IPS-15b (cell line): Measurements from ENCODE around the gene IFNA2.
"Not testable (repeated sequence)": the region's sequence is repeated elsewhere in the genome, so short reads cannot be mapped to it uniquely, and the experiment has no call there.

Source experiments
- H3K27me3 ChIP-seq: one replicate; pipeline ENCODE4 v1.6.1; 2013; ENCODE audit warnings: low read length; ENCODE audit not compliant: control insufficient read depth, insufficient read depth
- H3K36me3 ChIP-seq: one replicate; pipeline ENCODE4 v1.6.1; 2013; ENCODE audit warnings: low read length; ENCODE audit not compliant: control insufficient read depth, insufficient read depth
- H3K4me1 ChIP-seq: one replicate; pipeline ENCODE4 v1.6.1; 2013; ENCODE audit warnings: mild to moderate bottlenecking, low read length; ENCODE audit not compliant: control insufficient read depth, insufficient read depth
- H3K4me3 ChIP-seq: one replicate; pipeline ENCODE4 v1.5.1; 2013; ENCODE audit warnings: low read depth, low read length
- H3K9ac ChIP-seq: one replicate; pipeline ENCODE4 v1.6.1; 2013; ENCODE audit warnings: low read depth, mild to moderate bottlenecking, low read length
- H3K9me3 ChIP-seq: one replicate; pipeline ENCODE4 v1.6.1; 2013; ENCODE audit warnings: mild to moderate bottlenecking, low read length; ENCODE audit not compliant: control insufficient read depth, insufficient read depth

IFNA2 gene

DNA sequence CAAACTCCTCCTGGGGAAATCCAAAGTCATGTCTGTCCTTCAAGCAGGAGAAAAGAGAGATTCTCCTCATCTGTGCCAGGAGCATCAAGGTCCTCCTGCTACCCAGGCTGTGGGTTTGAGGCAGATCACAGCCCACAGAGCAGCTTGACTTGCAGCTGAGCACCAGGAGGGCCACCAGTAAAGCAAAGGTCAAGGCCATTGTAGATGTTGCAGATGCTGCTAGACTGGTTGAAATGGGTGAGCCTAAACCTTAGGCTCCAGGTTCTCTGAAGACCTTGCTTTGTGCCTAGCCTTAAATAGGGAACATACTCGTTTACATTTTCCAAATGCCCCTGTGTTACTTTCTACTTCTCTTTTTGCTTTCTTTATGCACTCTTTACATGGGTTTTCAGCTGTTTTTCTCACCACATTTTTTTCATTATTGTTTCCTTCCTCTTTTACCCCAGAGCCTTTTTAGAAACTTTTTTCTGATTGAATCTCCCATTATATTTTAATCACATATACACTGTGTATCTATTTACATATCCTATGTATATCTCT is at the start of gene IFNA2:
IFNA2 (minus strand) TSS at position 268 of the 540 bp plus-strand sequence; CDS start at position 199, 69 bp downstream.
- Histone ChIP-seq H3K9me3 (no peaks in the 10 kb centered on the region), H3K36me3 (no peaks in the 10 kb centered on the region), H3K27me3 (no peaks in the 10 kb centered on the region), H3K4me3 (no peak within 1 kb of the TSS), H3K9ac (no peak within 1 kb of the TSS), H3K4me1 (peaks cover 10% of the 10 kb centered on the region)

DNA sequence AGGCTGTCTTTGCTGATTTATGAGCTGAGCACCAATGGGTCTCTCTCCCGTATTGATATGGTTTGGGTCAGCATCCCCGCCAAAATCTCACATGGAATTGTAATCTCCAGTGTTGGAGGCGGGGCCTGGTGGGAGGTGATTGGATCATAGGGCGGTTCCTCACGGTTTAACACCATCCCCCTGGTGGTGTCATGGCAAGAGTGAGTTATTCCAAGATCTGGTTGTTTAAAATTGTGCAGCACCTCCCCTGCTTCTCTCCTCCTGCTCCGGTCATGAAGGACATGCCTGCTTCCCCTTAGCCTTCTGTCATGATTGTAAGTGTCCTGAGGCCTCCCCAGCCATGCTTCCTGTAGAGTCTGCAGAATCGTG is 49.8 kb upstream of the IFNA2 start:
- not testable (repeated sequence) for H3K9me3 ChIP-seq, H3K4me3 ChIP-seq, H3K9ac ChIP-seq, H3K27me3 ChIP-seq, H3K4me1 ChIP-seq, H3K36me3 ChIP-seq

DNA sequence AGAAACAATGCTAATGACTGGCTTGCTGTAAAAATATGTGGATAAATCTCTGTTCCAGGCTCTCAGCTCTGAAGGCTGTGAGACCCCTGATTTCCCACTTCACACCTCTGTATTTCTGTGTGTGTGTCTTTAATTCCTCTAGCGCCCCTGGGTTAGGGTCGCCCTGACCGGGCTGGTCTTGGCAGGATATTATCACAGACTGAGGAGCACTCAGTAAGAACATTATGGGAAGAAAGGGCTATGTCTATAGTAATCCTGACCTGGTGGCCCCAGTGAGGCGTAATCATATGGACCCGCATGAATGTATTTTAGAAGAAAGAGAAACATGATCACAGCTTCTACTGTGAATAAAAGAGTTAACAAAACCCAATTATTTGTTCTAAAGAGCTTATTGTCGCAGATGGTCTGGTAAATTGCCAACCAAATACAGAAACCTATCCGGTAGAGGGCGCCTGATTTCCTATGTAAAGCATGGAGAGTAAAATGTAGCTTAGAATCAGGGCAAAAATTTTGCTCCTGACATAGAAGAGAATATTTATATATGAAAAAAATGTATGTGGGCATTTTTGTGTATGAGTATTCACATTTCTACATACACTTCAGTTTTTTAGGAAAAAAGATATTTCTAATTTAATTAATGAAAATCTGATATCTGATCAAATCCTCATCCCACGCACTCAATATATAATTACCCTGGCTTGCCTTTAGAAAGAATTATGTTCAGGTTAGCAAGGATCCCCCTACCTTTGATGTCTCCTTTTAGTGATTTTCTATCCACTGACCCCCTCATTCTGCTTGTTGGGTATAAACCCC is 49.2 kb upstream of the IFNA2 start:
- Histone ChIP-seq H3K4me1 (no peaks in the 10 kb centered on the region), H3K27me3 (no peaks in the 10 kb centered on the region), H3K9ac (no peak overlapping the region), H3K4me3 (no peak overlapping the region), H3K9me3 (no peaks in the 10 kb centered on the region), H3K36me3 (no peaks in the 10 kb centered on the region)

DNA sequence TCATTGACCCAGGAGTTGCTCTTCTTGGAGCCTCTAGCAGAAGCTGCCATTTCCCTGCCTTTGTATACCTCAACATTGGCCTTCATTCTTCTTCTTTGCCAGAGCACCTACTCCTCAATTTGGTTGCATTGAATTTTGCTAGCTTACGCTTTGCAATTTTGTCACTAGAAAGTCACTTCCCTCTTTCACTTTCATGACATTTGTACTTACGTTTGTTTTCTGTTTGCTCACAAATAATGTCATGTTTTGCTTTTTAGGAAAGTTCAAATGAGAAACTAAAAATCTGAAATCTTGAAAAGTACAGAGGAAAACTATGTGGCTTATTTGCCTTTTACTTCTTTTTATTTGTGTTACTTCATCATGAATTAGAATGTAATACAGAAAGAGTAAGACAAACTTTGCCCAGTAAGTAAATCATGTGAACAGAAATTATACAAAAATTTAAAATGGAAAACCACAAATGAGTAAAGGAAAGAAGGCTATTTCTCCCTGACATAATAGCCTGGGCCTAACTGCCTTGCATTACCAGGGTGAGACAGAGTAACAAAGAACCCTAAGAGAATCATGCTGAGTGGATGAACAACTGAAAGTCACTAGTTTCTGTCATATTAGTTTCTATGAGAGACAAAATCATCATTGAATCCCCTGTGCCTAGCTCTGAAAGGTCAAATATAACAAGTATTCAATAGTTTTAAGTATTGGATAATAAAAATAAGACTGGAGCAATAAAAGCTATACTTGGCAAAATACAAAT is 47.7 kb upstream of the IFNA2 start:
- Histone ChIP-seq H3K27me3 (no peaks in the 10 kb centered on the region), H3K4me1 (peaks cover 4% of the 10 kb centered on the region), H3K36me3 (no peaks in the 10 kb centered on the region), H3K9me3 (no peaks in the 10 kb centered on the region), H3K9ac (no peak overlapping the region), H3K4me3 (no peak overlapping the region)

DNA sequence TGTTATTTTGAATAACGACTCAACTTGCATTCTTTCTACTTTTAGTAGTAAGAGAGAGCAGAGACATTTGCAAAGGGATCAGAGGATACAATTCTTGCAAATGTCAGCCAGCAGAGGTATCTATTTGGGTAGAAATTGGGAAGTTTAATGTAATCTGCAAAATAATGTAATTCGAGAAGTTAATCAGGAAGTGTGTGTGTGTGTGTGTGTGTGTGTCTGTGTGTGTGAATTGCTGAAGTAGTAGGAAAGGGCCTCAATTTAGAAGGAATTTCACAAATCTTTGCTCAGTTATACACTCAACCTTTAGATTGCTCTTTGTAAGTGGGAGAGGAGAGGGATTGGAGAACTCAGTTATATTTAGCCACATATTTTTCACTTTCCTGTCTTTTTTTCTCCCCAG is 44.0 kb upstream of the IFNA2 start:
- Histone ChIP-seq H3K9ac (no peak overlapping the region), H3K9me3 (no peaks in the 10 kb centered on the region), H3K27me3 (no peaks in the 10 kb centered on the region), H3K36me3 (no peaks in the 10 kb centered on the region), H3K4me3 (no peak overlapping the region), H3K4me1 (peaks cover 4% of the 10 kb centered on the region)

DNA sequence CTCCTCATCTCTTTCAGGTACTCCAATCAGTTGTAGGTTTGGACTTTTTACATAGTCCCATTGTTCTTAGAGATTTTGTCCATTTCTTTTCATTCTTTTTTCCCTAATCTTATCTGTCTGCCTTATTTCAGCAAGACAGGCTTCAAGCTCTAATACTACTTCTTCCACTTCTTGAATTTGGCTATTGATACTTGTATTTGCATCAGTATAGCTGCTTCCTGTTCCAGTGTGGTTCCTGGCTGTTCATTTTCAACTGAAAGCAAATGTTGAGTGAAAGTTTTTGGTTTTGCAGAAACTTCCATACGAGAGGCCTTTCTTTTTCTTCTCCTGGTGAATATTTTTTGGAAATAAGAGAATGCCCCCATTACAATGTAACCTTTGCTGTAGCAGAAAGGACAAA is 43.0 kb upstream of the IFNA2 start:
- no peaks in the 10 kb centered on the region for H3K27me3 ChIP-seq
- H3K4me3 ChIP-seq, result no peak overlapping the region
- H3K9ac ChIP-seq, result no peak overlapping the region
- no peaks in the 10 kb centered on the region for H3K36me3 ChIP-seq
- peaks cover 4% of the 10 kb centered on the region for H3K4me1 ChIP-seq
- H3K9me3 ChIP-seq, result no peaks in the 10 kb centered on the region

DNA sequence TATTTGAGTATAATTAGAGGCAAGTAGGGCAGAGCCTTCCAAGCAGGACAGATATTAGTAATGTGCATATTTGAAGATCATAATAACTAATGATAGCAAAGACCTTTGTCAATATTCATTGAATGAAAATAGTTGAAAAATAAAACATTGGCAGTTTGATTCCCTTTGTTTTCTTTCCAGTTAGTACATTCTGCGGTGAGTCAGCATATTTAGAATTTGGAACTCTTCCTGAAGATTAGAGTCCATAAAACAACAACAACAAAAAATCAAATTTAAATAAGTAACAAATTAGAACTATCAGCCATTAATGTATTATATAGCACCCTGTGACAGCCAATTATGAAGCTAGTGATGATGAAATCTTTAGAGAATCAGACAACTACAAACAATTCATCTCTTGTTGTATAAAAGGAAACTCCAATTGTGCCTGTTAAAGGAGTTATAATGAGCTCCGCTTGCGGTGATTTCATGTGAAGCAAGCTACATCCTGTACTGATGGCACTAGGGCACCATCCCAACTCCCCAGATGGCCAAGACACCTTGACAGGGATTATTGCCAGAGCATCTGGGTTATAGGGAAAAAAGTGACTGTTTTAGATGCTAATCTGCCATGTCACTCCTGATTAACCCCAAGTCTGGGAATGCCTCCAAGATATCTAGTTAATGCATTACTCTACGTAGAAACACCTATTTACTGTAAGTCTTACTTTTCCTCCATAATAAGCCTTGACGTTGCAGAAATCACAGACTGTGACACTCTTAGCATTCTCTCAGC is 30.5 kb upstream of the IFNA2 start:
- Histone ChIP-seq H3K9ac (no peak overlapping the region), H3K4me3 (no peak overlapping the region), H3K27me3 (no peaks in the 10 kb centered on the region), H3K9me3 (no peaks in the 10 kb centered on the region), H3K4me1 (no peaks in the 10 kb centered on the region), H3K36me3 (no peaks in the 10 kb centered on the region)

DNA sequence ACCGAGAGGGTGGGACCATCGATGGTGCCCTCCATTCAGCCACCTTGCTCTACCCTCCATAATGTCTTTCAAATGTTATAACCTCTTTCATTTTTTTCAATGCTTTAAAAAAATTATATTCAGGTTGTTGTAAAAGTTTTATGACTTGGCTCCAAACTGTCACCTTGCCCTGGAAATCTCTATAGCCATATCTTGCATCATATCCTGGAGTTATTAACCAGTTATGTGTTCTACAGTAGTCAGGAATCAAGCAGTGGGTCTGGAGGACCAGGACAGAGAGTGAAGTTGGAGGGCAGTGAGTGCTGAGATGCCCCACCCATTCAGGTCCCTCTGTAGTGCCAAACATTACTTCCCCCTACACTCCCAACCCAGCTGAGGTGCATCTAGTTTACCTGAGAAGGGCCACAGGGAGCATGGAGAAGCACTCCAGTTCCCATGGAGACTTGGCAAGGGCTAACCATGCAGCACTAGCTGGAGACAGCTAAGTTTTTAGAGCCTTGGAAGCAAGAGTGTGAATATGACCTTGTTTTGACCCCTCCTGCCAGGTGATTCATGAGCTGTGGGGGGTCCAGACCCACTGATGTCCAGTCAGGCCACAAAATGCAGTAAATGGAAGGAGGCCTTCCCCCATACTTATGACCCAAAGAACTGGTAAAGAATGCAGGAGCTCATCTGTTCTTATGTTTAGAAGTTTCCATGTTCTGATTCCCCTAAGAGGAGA is 29.2 kb upstream of the IFNA2 start:
- Histone ChIP-seq H3K36me3 (no peaks in the 10 kb centered on the region), H3K4me3 (no peak overlapping the region), H3K27me3 (no peaks in the 10 kb centered on the region), H3K9me3 (no peaks in the 10 kb centered on the region), H3K4me1 (no peaks in the 10 kb centered on the region), H3K9ac (no peak overlapping the region)

DNA sequence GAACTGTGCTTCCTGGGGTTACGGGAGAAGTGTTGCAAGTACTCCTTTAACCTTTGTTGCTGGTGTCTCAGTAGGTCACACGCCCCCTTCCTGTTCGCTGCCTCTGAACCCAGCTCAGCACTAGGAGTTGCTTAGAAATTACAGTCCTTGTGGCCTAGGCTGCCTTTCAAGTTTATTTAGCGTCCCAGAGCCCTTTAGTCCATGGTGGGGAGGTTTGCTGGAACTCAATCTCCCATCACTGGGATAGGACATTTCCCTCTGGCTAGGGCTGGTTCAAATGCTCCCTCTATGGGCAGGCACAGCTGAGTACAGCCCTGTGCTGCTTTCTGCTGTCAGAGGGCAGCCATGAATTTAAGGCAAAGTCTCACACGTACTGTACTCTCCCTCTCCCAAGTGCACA is 28.4 kb upstream of the IFNA2 start:
- Histone ChIP-seq H3K9ac (no peak overlapping the region), H3K27me3 (no peaks in the 10 kb centered on the region), H3K36me3 (no peaks in the 10 kb centered on the region), H3K4me3 (no peak overlapping the region), H3K4me1 (no peaks in the 10 kb centered on the region), H3K9me3 (no peaks in the 10 kb centered on the region)

DNA sequence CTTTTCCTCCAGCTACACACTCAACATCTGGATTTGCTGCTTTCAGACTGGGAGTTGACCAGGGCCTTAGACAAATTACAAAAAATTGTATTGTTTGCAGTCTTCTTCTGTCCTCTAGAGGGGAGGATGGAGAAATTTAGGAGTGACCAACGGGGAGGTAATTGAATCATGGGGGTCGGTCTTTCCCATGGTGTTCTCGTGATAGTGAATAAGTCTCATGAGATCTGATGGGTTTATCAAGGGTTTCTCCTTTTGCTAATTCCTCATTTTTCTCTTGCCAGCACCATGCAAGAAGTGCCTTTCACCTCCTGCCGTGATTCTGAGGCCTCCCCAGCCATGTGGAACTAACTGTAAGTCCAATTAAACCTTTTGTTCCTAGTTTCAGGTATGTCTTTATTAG is 28.0 kb upstream of the IFNA2 start:
- Histone ChIP-seq H3K4me3 (no peak overlapping the region), H3K9me3 (no peaks in the 10 kb centered on the region), H3K27me3 (no peaks in the 10 kb centered on the region), H3K4me1 (no peaks in the 10 kb centered on the region), H3K36me3 (no peaks in the 10 kb centered on the region), H3K9ac (no peak overlapping the region)

DNA sequence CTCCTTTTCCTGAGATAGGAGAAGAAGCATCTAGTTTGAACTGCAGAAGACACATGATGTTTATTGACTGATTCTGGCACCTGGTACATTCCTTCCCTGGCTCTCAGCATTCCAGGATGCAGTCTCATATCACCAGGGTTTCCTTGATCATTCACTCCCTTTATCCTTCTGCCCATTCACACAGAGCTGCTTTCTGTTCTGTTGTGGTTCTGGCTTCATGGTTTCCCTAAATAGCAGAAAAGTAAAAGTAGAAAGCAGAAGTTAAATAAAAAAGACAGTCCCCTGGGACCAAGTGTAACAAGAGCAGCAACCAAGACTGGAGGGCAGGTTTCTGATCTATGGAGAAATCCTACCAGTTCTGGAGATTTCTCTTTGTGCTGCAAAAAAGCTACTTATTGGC is 26.9 kb upstream of the IFNA2 start:
- Histone ChIP-seq H3K27me3 (no peaks in the 10 kb centered on the region), H3K9me3 (no peaks in the 10 kb centered on the region), H3K4me1 (no peaks in the 10 kb centered on the region), H3K4me3 (no peak overlapping the region), H3K36me3 (no peaks in the 10 kb centered on the region), H3K9ac (no peak overlapping the region)
